ENCODE data around the gene UBXN11. TPM values are rescaled to one million over a fixed set of nuclear protein-coding genes. Genes with fewer than 3 reads are reported as not detected.

Gene UBXN11
- total and polyA plus RNA-seq, 2 of the 13 experiments (the other 11 are each of a cell fraction or from before 2014, with no cell fraction given): 9.3 to 10.4 TPM

DNA sequence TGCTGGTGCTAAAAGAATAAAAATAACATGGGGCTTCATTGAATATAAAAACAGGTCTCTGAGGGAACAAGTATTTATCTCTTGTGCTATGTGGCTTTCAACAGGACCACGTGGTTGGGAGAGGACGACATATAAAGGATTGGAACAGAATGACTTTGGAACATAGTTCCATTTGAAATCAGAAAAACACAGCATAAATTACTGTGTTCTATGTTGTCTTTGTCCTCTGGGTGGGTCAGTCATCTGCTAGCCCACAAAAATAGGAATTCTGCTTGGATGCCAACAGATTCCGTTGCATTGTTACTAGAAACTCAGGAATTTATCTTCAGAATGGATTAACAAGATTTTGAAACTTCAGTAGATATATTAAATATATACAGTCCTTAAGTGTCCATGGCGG, 66.5 kb downstream of the UBXN11 start:
- H3K9ac ChIP-seq (ENCODE audit: insufficient read depth, low read depth, low read length): no peak overlapping the region
- ChIA-PET POLR2A (no interaction called here), CTCF (ENCODE audit: low intra/inter-chr PET ratio, low total read pairs) (no interaction called here)
- H3K4me1 ChIP-seq (ENCODE audit: insufficient read depth, low read length): peaks cover 46% of the 10 kb centered on the region
- no peak overlapping the region for H3K4me3 ChIP-seq (replicated peaks in 1 of 3; ENCODE audit: insufficient read depth in 1 of 3, low read depth in 2 of 3, low read length in 3 of 3)
- H3K79me2 ChIP-seq (ENCODE audit: insufficient read depth, low read length): peaks cover 61% of the 10 kb centered on the region
- H3K4me2 ChIP-seq (ENCODE audit: low read depth, low read length): no peak overlapping the region
- no peak for TF ChIP-seq ZBTB44 (CRISPR knock-in tag; IDR thresholded peaks at IDR 0.05)
- no peak for TF ChIP-seq NR2C2 (CRISPR knock-in tag; IDR thresholded peaks at IDR 0.05; ENCODE audit: borderline replicate concordance)
- TF ChIP-seq NFYB (CRISPR knock-in tag; IDR thresholded peaks at IDR 0.05): no peak
- TF ChIP-seq, protein P1, sequence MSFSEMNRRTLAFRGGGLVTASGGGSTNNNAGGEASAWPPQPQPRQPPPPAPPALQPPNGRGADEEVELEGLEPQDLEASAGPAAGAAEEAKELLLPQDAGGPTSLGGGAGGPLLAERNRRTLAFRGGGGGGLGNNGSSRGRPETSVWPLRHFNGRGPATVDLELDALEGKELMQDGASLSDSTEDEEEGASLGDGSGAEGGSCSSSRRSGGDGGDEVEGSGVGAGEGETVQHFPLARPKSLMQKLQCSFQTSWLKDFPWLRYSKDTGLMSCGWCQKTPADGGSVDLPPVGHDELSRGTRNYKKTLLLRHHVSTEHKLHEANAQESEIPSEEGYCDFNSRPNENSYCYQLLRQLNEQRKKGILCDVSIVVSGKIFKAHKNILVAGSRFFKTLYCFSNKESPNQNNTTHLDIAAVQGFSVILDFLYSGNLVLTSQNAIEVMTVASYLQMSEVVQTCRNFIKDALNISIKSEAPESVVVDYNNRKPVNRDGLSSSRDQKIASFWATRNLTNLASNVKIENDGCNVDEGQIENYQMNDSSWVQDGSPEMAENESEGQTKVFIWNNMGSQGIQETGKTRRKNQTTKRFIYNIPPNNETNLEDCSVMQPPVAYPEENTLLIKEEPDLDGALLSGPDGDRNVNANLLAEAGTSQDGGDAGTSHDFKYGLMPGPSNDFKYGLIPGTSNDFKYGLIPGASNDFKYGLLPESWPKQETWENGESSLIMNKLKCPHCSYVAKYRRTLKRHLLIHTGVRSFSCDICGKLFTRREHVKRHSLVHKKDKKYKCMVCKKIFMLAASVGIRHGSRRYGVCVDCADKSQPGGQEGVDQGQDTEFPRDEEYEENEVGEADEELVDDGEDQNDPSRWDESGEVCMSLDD (CRISPR knock-in tag; IDR thresholded peaks at IDR 0.05; ENCODE audit: borderline replicate concordance): no peak
- TF ChIP-seq MYNN (CRISPR knock-in tag; IDR thresholded peaks at IDR 0.05; ENCODE audit: low read depth): no peak
- TF ChIP-seq PHB2 (IDR thresholded peaks at IDR 0.05; ENCODE audit: partially characterized antibody): no peak
- no peak for TF ChIP-seq CBFB (CRISPR knock-in tag; IDR thresholded peaks at IDR 0.05)
- TF ChIP-seq ZNF605 (CRISPR knock-in tag; IDR thresholded peaks at IDR 0.05): no peak
- no peak for TF ChIP-seq ZBTB8A (CRISPR knock-in tag; IDR thresholded peaks at IDR 0.05; ENCODE audit: borderline replicate concordance, low read depth)
- TF ChIP-seq AGO1 (IDR thresholded peaks at IDR 0.05; ENCODE audit: low read depth, low read length, poor library complexity, severe bottlenecking): no peak
- no peak for TF ChIP-seq TIGD3 (CRISPR knock-in tag; IDR thresholded peaks at IDR 0.05; ENCODE audit: borderline replicate concordance)
- no peak for TF ChIP-seq ZNF768 (CRISPR knock-in tag; IDR thresholded peaks at IDR 0.05)
- no peak overlapping the region for H2AFZ ChIP-seq (ENCODE audit: low read length)
- FAIRE-seq (no peak), ATAC-seq (no peak), DNase-seq (ENCODE audit: low spot score) (no peak)
- WGBS (ENCODE audit: low lambda C conversion rate): 96% methylated on average over 4 of the region's 4 CpGs
- no peaks in the 10 kb centered on the region for H3K9me3 ChIP-seq (ENCODE audit: low read length)
- peaks cover 5 to 21% of the 10 kb centered on the region in 2 experiments; a peak in 4 of 5 replicates for H3K36me3 ChIP-seq (replicated peaks in 1 of 2; ENCODE audit: control insufficient read depth in 1 of 2, insufficient read depth in 2 of 2, low read length in 2 of 2)
- in situ Hi-C loops (cut with HindIII; ENCODE audit: extremely low pct_ligation_motif_present, low pct_unique_long_range_greater_than_20kb): no loop called here
- intact Hi-C loops (cut with micrococcal nuclease; ENCODE audit: unreplicated experiment): no loop called here
- no peaks in the 10 kb centered on the region for H4K20me1 ChIP-seq (ENCODE audit: insufficient read depth, low read length)
- BruUV-seq (replicated peaks): no TSS peak
- H3K27ac ChIP-seq (ENCODE audit: extremely low read length, insufficient read depth, low read length): no peak overlapping the region
- no peaks in the 10 kb centered on the region; a peak in 1 of 5 replicates for H3K27me3 ChIP-seq (ENCODE audit: control insufficient read depth in 1 of 2, insufficient read depth in 2 of 2, low read length in 2 of 2)
